Measurements from ENCODE around the gene ARPC4. TPM values are rescaled to one million over a fixed set of nuclear protein-coding genes. Genes with fewer than 3 reads are reported as not detected.

Gene ARPC4
- total and polyA plus RNA-seq, 2 of the 13 experiments (the other 11 are each of a cell fraction or from before 2014, with no cell fraction given), result 30.1 to 83.6 TPM

DNA sequence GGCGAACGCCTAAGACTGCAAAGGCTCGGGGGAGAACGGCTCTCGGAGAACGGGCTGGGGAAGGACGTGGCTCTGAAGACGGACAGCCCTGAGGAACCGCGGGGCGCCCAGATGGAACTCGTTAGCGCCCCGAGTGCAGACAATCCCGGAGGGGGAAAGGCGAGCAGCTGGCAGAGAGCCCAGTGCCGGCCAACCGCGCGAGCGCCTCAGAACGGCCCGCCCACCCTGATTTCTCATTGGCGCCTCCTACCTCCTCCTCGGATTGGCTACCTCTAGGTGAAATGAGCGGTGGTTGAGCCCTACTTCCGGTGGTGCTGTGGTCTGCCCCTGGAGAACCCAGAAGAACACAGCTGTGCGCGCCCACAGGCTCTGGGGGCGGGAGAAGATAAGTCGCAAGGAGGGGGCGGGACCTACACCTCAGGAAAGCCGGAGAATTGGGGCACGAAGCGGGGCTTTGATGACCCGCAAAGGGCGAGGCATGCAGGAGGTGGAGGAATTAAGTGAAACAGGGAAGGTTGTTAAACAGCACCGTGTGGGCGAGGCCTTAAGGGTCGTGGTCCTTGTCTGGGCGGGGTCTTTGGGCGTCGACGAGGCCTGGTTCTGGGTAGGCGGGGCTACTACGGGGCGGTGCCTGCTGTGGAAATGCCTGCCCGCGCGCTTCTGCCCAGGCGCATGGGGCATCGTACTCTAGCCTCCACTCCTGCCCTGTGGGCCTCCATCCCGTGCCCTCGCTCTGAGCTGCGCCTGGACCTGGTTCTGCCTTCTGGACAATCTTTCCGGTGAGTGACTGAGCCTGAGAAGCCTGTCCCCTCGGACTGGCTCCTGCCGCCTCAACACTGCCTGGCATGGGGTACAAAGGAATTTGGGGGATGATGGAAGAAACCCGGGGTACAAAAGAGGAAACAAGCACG is 43.0 kb upstream of the ARPC4 start, which contains the start of gene OGG1 (continued):
- TF ChIP-seq RNF219 (CRISPR knock-in tag; IDR thresholded peaks at IDR 0.05) (no peak), ATF1 (CRISPR knock-in tag; IDR thresholded peaks at IDR 0.05) (no peak), ZNF251 (CRISPR knock-in tag; IDR thresholded peaks at IDR 0.05) (no peak), SALL1 (CRISPR knock-in tag; IDR thresholded peaks at IDR 0.05) (0 out of 2 replicates have a peak, but pooled peaks have one; percentile 41), ZNF792 (CRISPR knock-in tag; IDR thresholded peaks at IDR 0.05) (peak; percentile 65; the same call in 1 of the 2 replicates), ZNF121 (CRISPR knock-in tag; IDR thresholded peaks at IDR 0.05) (peak; percentile 28; the same call in 1 of the 2 replicates), RCOR2 (CRISPR knock-in tag; IDR thresholded peaks at IDR 0.05) (no peak), ZSCAN25 (CRISPR knock-in tag; IDR thresholded peaks at IDR 0.05) (no peak), BATF2 (CRISPR knock-in tag; IDR thresholded peaks at IDR 0.05) (no peak), ZNF207 (IDR thresholded peaks at IDR 0.05; ENCODE audit: borderline replicate concordance) (no peak), KAT7 (CRISPR knock-in tag; IDR thresholded peaks at IDR 0.05; ENCODE audit: borderline replicate concordance) (no peak), SKIL (CRISPR knock-in tag; IDR thresholded peaks at IDR 0.05; ENCODE audit: borderline replicate concordance) (no peak), HNRNPL (IDR thresholded peaks at IDR 0.05; ENCODE audit: low read depth, low read length) (peak; percentile 97), E2F2 (CRISPR knock-in tag; IDR thresholded peaks at IDR 0.05; ENCODE audit: borderline replicate concordance) (peak; percentile 32; the same call in 1 of the 2 replicates), ZKSCAN8 (CRISPR knock-in tag; IDR thresholded peaks at IDR 0.05; ENCODE audit: borderline replicate concordance) (no peak), YY1 (IDR thresholded peaks at IDR 0.05; ENCODE audit: insufficient read depth, insufficient replicate concordance, low read depth, low read length) (peak; percentile 11), ZNF75D (CRISPR knock-in tag; IDR thresholded peaks at IDR 0.05; ENCODE audit: borderline replicate concordance) (no peak), KLF13 (CRISPR knock-in tag; IDR thresholded peaks at IDR 0.05) (peak; percentile 75; the same call in 1 of the 2 replicates), PAWR (CRISPR knock-in tag; IDR thresholded peaks at IDR 0.05; ENCODE audit: borderline replicate concordance) (peak; percentile 86; the same call in 1 of the 2 replicates), POLR2AphosphoS2 (IDR thresholded peaks at IDR 0.05; ENCODE audit: low read depth, low read length) (no peak), ZNF224 (CRISPR knock-in tag; IDR thresholded peaks at IDR 0.05) (no peak), TBX3 (IDR thresholded peaks at IDR 0.05; ENCODE audit: borderline replicate concordance) (no peak), THAP11 (CRISPR knock-in tag; IDR thresholded peaks at IDR 0.05) (peak; percentile 71), JARID2 (CRISPR knock-in tag; IDR thresholded peaks at IDR 0.05; ENCODE audit: insufficient replicate concordance) (no peak), IRF2 (CRISPR knock-in tag; IDR thresholded peaks at IDR 0.05) (peak; percentile 55; the same call in 1 of the 2 replicates)

Measured in HepG2 (cell line).